Measurements from ENCODE around the gene CD6. TPM values are rescaled to one million over a fixed set of nuclear protein-coding genes. Genes with fewer than 3 reads are reported as not detected.
"Not testable (repeated sequence)": the region's sequence is repeated elsewhere in the genome, so short reads cannot be mapped to it uniquely, and the experiment has no call there.

The CD6 gene
- total RNA-seq, 1 experiment from 2014 or later: not detected

GRCh38 chr11:61054927-61055562, 83.6 kb downstream of the CD6 start:
- DNase-seq (ENCODE audit: low read depth): no peak

DNA sequence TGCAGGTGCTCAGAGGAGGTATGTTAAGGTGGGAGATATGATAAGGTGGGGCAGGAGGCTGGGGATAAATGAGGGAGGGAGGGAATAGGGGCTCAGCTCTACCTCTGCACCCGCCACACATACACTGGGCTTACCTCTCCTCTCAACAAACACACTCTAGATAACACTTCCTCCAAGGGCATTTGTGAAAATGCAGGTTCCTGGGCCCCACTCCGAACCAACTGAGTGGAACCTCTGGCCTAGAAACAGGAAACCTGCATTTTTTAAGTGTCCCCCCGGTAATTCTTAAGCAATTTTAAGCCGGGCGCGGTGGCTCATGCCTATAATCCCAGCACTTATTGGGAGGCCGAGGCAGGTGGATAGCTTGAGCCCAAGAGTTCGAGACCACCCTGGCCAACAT, 84.3 kb downstream of the CD6 start:
- DNase-seq (ENCODE audit: low read depth): no peak

DNA sequence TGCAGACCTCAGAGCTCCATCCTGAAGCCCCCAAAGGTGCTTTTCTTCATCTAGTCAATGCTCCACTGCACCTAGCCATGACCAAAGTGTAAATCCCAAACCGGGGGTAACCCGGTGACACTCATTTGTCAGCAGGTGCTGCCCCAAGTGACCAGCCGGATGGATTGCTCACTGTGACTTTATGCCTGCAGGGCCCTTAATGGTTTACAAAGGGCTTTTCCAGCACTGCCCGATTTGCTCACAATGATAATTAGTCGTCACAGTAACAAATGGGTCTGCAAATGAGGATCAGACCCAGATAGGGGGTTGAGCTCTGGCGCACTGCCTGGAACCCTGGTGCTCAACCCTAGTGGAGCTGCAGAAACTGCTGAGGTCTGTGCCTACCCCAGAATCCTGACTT, 85.1 kb downstream of the CD6 start:
- no peak for DNase-seq (ENCODE audit: low read depth)

- DNase-seq (ENCODE audit: low read depth): no peak
These were observed 85.5 kb downstream of the CD6 start for GRCh38 chr11:61056981-61057380.

DNA sequence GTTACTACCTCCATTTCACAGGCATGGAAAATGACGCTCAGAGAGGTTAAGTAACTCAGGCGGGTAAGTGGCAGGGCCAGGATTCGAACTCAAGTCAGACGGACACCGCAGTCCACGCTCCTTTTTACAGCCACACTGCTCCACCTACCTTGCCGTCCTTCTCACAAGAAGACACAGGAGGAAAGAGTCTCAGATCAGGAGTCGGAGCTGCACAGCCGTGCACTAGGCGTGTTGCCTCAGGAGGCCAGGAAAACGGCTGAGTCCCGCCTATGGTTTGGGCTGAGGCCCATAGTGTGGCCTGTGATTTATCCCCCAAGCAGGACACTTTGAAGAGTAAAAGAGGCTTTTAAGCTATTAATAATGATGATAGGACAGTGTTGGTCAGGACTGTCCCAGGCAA, 86.1 kb downstream of the CD6 start:
- DNase-seq (ENCODE audit: low read depth): no peak

DNA sequence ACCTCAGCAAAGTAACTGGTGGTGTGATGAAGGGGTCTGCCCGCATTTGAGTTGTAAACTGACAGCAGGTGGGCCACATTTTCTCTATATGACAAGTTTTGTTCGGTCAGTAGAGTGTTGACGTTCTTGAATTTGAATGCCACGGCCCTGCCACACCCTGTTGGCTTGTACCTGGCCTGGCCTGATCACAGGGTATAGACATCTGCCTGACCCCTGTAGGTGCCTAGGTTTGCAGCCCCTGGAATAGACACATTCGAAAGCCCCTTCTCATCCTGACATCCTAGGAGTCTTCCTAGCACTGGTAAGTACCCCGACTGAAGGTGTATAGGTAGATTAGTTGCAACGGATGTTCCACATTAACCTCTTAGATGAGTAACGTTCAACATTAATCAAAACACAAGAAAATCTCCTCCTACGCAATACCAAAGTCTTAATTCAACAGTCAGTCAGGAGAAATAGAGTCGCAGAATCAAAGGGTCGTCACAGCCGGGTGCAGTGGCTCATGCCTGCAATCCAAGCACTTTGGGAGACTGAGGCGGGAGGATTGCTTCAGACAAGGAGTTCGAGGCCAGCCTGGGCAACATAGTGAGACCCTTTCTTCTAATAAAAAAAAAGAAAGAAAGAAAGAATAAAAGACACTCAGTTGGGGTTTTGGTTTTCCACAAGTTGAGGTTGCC, 87.2 kb downstream of the CD6 start:
- no peak for DNase-seq (ENCODE audit: low read depth)

GRCh38 chr11:61059260-61059752, 87.8 kb downstream of the CD6 start:
- no peak for DNase-seq (ENCODE audit: low read depth)

GRCh38 chr11:61061081-61061826, 89.8 kb downstream of the CD6 start:
- peak; percentile 27 for DNase-seq (ENCODE audit: low read depth)

GRCh38 chr11:61062181-61062930, 90.9 kb downstream of the CD6 start:
- DNase-seq (ENCODE audit: low read depth): no peak

DNA sequence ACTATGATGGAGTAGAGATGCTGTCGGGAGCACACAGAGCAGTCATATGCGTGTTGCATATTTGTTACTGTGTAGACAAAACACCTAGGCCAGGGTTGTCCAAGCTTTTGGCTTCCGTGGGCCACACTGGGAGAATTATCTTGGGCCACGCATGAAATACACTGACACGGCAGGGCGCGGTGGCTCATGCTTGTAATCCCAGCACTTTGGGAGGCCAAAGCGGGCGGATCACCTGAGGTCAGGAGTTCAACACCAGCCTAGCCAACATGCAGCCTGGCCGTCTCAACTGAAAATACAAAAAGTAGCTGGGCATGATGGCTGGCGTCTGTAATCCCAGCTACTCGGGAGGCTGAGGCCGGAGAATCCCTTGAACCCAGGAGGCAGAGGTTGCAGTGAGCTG, 93.8 kb downstream of the CD6 start:
- not testable (repeated sequence) for DNase-seq (ENCODE audit: low read depth)

DNA sequence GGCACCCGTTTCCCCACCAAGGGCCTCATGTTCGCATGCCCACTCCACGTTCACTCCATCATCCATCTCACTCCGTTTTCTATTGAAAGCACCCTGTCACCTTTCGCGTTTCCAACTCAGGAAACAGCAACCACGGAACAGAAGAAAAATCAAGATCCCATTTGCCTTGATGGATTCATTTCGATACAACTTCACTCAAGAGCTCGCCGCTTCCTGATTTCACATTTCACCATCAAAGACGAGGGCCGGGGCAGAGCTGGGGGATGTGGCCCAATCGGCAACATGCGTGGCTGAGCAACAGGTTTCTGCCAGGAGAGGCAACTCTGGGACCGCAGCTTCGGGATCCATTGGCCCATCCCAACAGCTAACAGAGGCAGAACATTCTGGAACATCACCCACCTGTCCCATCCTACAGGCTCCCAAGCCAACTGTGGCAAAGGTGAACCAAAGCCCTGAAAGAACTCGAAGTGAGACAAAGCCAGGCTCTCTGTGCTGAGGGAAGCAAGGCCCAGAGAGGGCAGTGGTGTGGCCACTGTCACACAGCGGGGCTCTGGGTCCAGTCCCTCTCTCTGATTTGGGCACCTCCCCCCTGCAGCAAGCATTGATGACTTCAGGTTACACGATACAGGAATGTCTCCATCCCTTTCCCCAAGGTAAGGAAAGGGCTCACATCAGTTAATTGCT, 94.6 kb downstream of the CD6 start:
- no peak for DNase-seq (ENCODE audit: low read depth)

- no peak for DNase-seq (ENCODE audit: low read depth)
These were observed 95.2 kb downstream of the CD6 start for GRCh38 chr11:61066645-61067044.

GRCh38 chr11:61067782-61068446, 96.4 kb downstream of the CD6 start:
- no peak for DNase-seq (ENCODE audit: low read depth)

- no peak for DNase-seq (ENCODE audit: low read depth)
These were observed 97.1 kb downstream of the CD6 start for GRCh38 chr11:61068581-61068980.

- DNase-seq (ENCODE audit: low read depth): no peak
These were observed 97.9 kb downstream of the CD6 start for GRCh38 chr11:61069427-61069826.

Other genes with a start within 250 kb of the CD6 start
- gene MS4A18, start 247.0 kb upstream of the CD6 start, total RNA-seq (2014; rRNA removed): not detected in 2 replicates
- gene MS4A15, start 214.8 kb upstream of the CD6 start, total RNA-seq (2014; rRNA removed): not detected in 2 replicates
- not detected in 2 replicates for gene MS4A10, start 186.3 kb upstream of the CD6 start, total RNA-seq (2014; rRNA removed)
- 33.1 and 34.5 TPM in 2 replicates for gene CCDC86, start 129.6 kb upstream of the CD6 start, total RNA-seq (2014; rRNA removed)
- gene PTGDR2, start 115.7 kb upstream of the CD6 start, total RNA-seq (2014; rRNA removed): 0.06 TPM in 1 of 2 replicates, not detected in the other
- 0.57 TPM in 1 of 2 replicates, not detected in the other for gene ZP1, start 104.1 kb upstream of the CD6 start, total RNA-seq (2014; rRNA removed)
- gene PRPF19, start 65.1 kb upstream of the CD6 start, total RNA-seq (2014; rRNA removed): 79.7 and 97.3 TPM in 2 replicates
- 85.0 and 94.1 TPM in 2 replicates for gene TMEM109, start 57.5 kb upstream of the CD6 start, total RNA-seq (2014; rRNA removed)
- gene TMEM132A, start 47.2 kb upstream of the CD6 start, total RNA-seq (2014; rRNA removed): 36.7 and 41.1 TPM in 2 replicates
- gene SLC15A3, start 19.5 kb upstream of the CD6 start, total RNA-seq (2014; rRNA removed): 4.2 and 8.6 TPM in 2 replicates
- gene CD5, start 130.8 kb downstream of the CD6 start, total RNA-seq (2014; rRNA removed): not detected in 2 replicates
- gene VPS37C, start 189.7 kb downstream of the CD6 start, total RNA-seq (2014; rRNA removed): 12.8 and 14.1 TPM in 2 replicates
- 1.0 and 4.4 TPM in 2 replicates for gene PGA3, start 231.8 kb downstream of the CD6 start, total RNA-seq (2014; rRNA removed)

Measured in LHCN-M2 (cell line).